GM19397 (cell line): ENCODE measurements around the gene DOK6.

Source experiments
- ATAC-seq: cut with Tn5 transposase; IDR thresholded peaks from one replicate; pipeline ENCODE4 v1.9.1; 2021; ENCODE audit warnings: mild to moderate bottlenecking, moderate library complexity; ENCODE audit not compliant: unreplicated experiment

The DOK6 gene

DNA sequence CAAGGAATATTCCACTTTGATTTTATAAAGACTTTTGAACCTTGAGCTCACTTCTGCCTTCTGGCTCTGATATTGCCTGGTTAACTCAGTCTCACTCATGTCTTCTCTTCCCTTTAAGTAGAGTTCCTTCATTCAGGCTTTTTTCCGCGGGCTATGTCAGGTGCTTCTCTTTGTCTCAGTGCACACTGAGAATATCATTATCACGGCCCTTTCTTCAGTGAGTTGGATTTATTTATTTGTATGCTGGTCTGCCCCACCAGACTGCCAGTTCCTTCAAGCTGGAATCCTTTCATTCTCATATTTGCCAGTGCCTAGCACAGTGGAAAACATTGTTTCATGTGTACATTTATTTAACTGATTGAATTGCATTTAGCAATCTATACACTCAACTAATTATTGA is 136.5 kb downstream of the DOK6 start:
- ATAC-seq: no peak

- no peak for ATAC-seq
These were observed 138.2 kb downstream of the DOK6 start for GRCh38 chr18:69538849-69539248.

GRCh38 chr18:69539404-69539803 is 138.7 kb downstream of the DOK6 start:
- ATAC-seq: no peak

GRCh38 chr18:69556228-69556627 is 155.5 kb downstream of the DOK6 start:
- ATAC-seq: no peak

- no peak for ATAC-seq
These were observed 156.6 kb downstream of the DOK6 start for GRCh38 chr18:69557282-69557681.

DNA sequence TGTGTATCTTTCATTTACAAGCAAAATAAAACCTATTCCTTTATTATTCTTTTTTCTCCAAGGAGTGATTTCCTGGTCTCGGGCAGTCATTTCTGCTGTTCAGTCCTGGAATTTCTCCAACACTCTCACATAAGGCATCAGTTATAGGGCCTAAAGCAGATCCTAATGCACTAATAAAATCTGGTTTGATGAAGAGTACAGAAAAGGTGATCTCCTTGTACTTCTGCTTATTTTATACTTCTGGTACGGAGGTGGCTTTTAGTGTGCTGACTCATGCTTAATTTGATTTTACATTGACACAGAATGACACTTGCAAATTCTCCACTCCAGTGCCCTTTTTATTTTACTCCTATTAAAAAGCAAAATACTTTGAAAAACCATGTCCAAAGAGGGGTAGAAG is 157.4 kb downstream of the DOK6 start:
- ATAC-seq: no peak

GRCh38 chr18:69559604-69560003 is 158.9 kb downstream of the DOK6 start:
- ATAC-seq: no peak

DNA sequence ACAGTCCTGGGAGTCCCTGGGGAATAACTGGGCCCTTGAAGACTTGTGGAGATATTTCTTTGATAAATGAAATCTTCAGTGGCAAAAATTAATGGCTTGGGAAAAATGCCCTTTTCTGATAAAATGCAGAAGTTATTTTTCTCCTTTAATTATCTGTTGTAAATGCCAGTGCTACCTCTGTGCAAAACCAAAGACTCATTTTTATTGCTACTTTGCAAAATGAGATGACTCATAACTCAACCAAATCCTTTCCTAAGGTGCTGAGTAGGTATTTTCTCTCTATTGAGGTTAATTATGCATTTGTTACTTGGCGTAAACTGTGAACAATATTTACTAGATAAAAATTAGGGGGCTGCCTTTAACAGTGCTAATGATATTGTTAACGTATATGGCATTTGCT is 163.9 kb downstream of the DOK6 start:
- ATAC-seq: no peak

DNA sequence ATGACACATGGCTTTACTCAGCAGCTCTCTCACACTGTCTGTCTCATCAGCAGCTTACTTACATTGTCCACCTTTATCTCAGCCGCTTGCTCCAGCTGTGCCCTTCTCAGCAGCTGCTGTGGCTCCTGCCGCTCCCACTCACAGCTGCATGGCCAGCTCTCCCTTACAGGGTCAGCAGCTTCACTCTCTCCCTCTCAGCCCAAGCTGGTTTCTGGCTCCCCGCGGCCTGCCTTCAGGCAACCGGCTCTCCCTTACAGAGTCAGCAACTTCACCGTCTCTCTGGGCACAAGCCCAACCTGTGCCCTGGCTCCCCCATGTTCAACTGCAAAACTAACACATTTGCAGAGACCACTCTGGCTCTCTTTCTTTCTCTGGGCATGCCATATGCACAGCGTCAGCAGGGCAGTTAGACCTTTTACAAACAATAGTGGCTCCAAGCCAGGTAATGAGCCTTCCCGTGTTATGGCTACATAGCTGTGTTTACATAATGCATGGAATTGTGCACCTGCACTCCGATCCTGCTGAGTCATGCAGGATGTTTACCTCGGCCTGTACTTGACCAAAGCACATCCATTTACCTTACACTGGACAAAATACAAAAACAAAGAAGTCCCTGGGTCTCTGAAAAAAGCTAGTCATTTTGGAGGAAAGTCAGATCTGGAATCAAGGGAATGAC is 167.3 kb downstream of the DOK6 start:
- ATAC-seq: no peak

DNA sequence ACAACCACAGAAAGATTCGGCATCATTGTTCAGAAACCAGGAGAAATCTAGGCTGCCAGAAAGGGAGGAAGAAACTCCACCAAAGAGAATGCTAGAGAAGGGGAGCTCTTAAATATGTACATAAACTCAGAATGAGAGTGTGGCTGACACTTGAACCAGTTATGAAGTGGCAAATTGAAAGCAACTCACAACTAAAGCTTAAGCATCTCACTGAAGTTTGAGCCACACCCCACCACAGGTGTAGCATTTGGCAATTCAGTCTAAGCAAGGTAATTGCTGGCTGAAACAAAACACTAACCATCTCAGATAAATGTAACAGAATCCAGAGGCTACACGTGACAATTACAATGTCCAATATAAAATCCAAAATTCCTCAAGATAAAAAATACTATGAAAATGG is 168.4 kb downstream of the DOK6 start:
- no peak for ATAC-seq

DNA sequence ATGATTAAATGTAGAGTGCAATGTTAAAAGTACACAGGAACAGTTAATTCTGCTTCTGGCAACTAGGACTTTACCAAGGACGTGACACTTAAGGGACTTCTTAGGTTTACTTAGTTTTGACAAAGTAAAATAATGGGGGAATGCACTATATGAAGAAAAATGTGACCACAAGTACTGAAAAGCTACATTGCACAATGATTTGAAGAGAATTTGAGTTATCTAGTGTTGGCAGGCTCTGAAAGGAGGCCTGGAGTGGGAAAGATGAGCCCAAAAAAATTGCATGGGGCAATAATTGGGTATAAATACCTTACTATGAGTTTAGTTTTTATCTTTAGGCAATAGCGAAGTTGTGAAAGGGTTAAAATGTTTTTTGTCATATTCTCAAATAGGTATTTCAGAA is 173.7 kb downstream of the DOK6 start:
- no peak for ATAC-seq

DNA sequence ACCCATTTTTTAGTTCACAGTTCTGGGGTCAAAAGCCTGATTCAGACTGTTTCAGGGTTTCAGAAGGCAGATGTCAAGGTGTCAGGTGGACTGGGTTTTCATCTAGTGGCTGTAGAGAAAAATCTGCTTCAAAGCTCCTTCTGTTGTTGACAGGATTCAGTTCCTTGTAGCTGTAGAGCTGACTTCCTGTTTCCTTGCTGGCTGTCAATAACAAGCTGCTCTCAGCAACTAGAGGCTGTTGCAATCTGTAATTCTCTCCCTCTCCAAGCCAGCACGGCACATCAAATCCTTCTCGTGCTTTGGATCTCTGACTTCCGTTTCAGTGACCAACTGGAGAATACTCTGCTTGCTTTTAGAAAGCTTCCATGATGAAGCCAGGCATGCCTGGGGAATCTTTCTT is 179.4 kb downstream of the DOK6 start:
- ATAC-seq: peak; percentile 69

DNA sequence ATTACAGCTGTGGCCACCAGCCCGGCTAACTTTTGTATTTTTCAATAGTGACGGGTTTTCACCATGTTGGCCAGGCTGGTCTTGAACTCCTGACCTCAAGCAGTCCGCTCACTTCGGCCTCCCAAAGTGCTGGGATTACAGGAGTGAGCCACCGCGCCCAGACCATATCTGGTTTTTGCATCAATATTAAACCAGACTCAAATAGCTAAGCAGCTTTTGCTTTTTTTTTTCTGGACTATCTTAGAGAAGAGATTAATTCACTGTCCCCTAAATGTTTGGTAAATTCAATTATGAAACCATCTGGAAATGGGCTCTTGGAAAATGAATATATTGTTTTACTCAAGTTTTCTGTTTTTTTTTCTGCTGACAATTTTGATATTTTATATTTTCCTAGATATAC is 183.7 kb downstream of the DOK6 start:
- ATAC-seq: no peak

- ATAC-seq: no peak
These were observed 185.0 kb downstream of the DOK6 start for GRCh38 chr18:69585696-69586095.

- ATAC-seq: no peak
These were observed 185.8 kb downstream of the DOK6 start for GRCh38 chr18:69586537-69586936.

- no peak for ATAC-seq
These were observed 187.6 kb downstream of the DOK6 start for GRCh38 chr18:69588301-69588700.

- no peak for ATAC-seq
These were observed 189.5 kb downstream of the DOK6 start for GRCh38 chr18:69590150-69590549.

- ATAC-seq: no peak
These were observed 195.7 kb downstream of the DOK6 start for GRCh38 chr18:69596345-69596744.

DNA sequence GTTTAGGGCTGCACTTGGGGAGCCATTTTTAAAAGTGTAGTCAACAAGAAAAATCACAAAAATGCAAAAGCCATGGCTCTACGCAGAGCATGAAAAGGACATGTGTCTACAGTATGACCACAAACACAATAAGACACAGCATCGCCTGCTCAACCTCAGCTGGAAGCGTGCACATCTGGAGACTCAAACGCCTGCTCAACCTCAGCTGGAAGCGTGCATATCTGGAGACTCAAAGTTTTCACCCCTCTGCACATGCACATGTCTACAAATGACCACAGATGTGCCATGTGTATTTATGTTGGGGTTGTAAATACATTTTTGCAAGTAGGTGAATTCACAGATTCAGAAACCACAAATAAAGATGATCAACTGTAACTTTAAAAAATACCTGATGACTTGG is 196.9 kb downstream of the DOK6 start:
- ATAC-seq: no peak

- no peak for ATAC-seq
These were observed 198.7 kb downstream of the DOK6 start for GRCh38 chr18:69599377-69599776.

GRCh38 chr18:69612242-69612641 is 211.6 kb downstream of the DOK6 start:
- ATAC-seq: no peak

DNA sequence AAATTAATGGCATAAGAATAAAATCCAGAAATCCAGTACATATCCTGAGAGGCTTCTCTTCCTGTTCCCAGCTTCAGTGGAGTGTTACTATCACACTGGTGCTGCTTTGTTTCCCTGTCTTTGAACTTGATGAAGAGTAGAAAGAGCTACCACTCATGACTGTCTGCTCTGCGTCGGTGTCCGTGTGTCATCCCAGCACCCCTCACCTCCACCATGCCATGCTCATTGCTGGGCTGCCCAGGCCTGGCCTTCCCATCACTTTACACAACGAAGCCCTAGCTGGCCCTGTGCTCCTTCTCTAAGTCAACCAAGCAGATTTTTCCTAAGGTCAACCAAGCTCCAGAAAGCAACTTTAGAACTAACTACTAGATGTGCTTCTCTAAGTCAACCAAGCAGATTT is 215.4 kb downstream of the DOK6 start:
- no peak for ATAC-seq

GRCh38 chr18:69617408-69617807 is 216.7 kb downstream of the DOK6 start:
- ATAC-seq: no peak
